Breast epithelium (tissue), 4 donors: ENCODE data around the gene KDM4B. TPM values are rescaled to one million over a fixed set of nuclear protein-coding genes. Genes with fewer than 3 reads are reported as not detected.

Experiments used
- DNase-seq, 2 donors: peaks; one replicate each; pipeline ENCODE4 v3.0.0-alpha.2; 2019; ENCODE audit warnings: low spot score in 2 of 2
- H3K27ac ChIP-seq, 2 donors: fragments of 200-600 bp; sonication (generic) in 1 of 2; one replicate each; pipeline ENCODE4 v1.5.1; 2016 to 2019; ENCODE audit warnings: mild to moderate bottlenecking in 1 of 2
- H3K27me3 ChIP-seq, 2 donors: fragments of 200-600 bp; sonication (generic) in 1 of 2; one replicate each; pipeline versions ENCODE4 v1.5.1 to v1.6.0; 2017 to 2019; ENCODE audit warnings: control low read depth in 1 of 2, mild to moderate bottlenecking in 1 of 2
- H3K36me3 ChIP-seq: fragments of 200-600 bp; one replicate; pipeline ENCODE4 v1.5.1; 2019
- H3K4me1 ChIP-seq, 2 donors: fragments of 200-600 bp; sonication (generic); one replicate each; pipeline ENCODE4 v1.5.1; 2016 to 2019; ENCODE audit warnings: control low read depth in 1 of 2
- H3K4me3 ChIP-seq, 3 donors: fragments of 200-600 bp; sonication (generic); 1 replicate in 2 of 3; 2 replicates in 1 of 3; pipeline ENCODE4 v1.5.1; 2016 to 2019; ENCODE audit warnings: mild to moderate bottlenecking in 3 of 3, moderate library complexity in 2 of 3
- H3K9me3 ChIP-seq, 2 donors: fragments of 200-600 bp; sonication (generic) in 1 of 2; one replicate each; pipeline ENCODE4 v1.5.1; 2016 to 2019; ENCODE audit warnings: control low read depth in 1 of 2
- CTCF ChIP-seq, 3 donors: fragments of 450-650 bp; IDR thresholded peaks; one replicate each; pipeline ENCODE4 v1.5.1; 2016 to 2017; ENCODE audit warnings: antibody characterized with exemption in 3 of 3, mild to moderate bottlenecking in 3 of 3, moderate library complexity in 3 of 3
- POLR2A ChIP-seq: fragments of 450-650 bp; IDR thresholded peaks from one replicate; pipeline ENCODE4 v1.6.1; 2016; ENCODE audit warnings: antibody characterized with exemption, mild to moderate bottlenecking, moderate library complexity
- POLR2AphosphoS5 ChIP-seq, 3 donors: sonication (generic); formaldehyde crosslinking; IDR thresholded peaks; one replicate each; pipeline ENCODE4 v1.6.1; 2017; ENCODE audit warnings: antibody characterized with exemption in 3 of 3
- intact Hi-C: fragments of 100-400 bp; cut with DNase I; formaldehyde crosslinking; loops from one replicate; pipeline ENCODE4 v1.15.1; 2023; ENCODE audit warnings: low total_unique reads
- total RNA-seq, 3 donors: library from RNA; depleted of rRNA; stranded (reverse); fragments of >200 nt; gene quantifications; one replicate each; pipeline ENCODE4 v1.1.0, GENCODE V29; 2016

The KDM4B gene
- total RNA-seq, 3 donors from 2014 or later, result 25.0 to 55.3 (median 40.3) TPM

- H3K36me3 ChIP-seq, result no peaks in the 10 kb centered on the region
- TF ChIP-seq POLR2A, result no peak
- no peak for TF ChIP-seq CTCF (IDR thresholded peaks at IDR 0.05)
- TF ChIP-seq POLR2AphosphoS5 (IDR thresholded peaks at IDR 0.05), result no peak
- H3K27me3 ChIP-seq, result no peaks in the 10 kb centered on the region
- H3K4me1 ChIP-seq, result no peaks in the 10 kb centered on the region
- peak in 1 of 2 donors; percentile 35 for DNase-seq
- H3K9me3 ChIP-seq, result no peaks in the 10 kb centered on the region
- no peak overlapping the region for H3K4me3 ChIP-seq
- H3K27ac ChIP-seq, result peak overlapping the region; percentile 55 to 84
- intact Hi-C loops, result no loop called here
These were observed 114.6 kb downstream of the KDM4B start for GRCh38 chr19:5083547-5083965.

- no peak overlapping the region for H3K4me3 ChIP-seq
- H3K4me1 ChIP-seq, result no peaks in the 10 kb centered on the region
- intact Hi-C loops, result no loop called here
- no peak overlapping the region for H3K27ac ChIP-seq
- no peaks in the 10 kb centered on the region for H3K36me3 ChIP-seq
- H3K27me3 ChIP-seq, result no peaks in the 10 kb centered on the region
- no peaks in the 10 kb centered on the region for H3K9me3 ChIP-seq
- no peak for TF ChIP-seq POLR2AphosphoS5 (IDR thresholded peaks at IDR 0.05)
- no peak for TF ChIP-seq CTCF (IDR thresholded peaks at IDR 0.05)
- no peak for TF ChIP-seq POLR2A
- DNase-seq, result no peak
These were observed 116.7 kb downstream of the KDM4B start for GRCh38 chr19:5085566-5085965.

- no peak for DNase-seq
- Histone ChIP-seq H3K4me3 (no peak overlapping the region), H3K9me3 (no peaks in the 10 kb centered on the region), H3K27ac (peak overlapping the region in 1 of 2 donors; percentile 1), H3K27me3 (no peaks in the 10 kb centered on the region), H3K4me1 (no peaks in the 10 kb centered on the region), H3K36me3 (no peaks in the 10 kb centered on the region)
- no peak for TF ChIP-seq CTCF (IDR thresholded peaks at IDR 0.05)
- TF ChIP-seq POLR2AphosphoS5 (IDR thresholded peaks at IDR 0.05), result no peak
- TF ChIP-seq POLR2A, result no peak
- intact Hi-C loops, result no loop called here
These were observed 117.3 kb downstream of the KDM4B start for GRCh38 chr19:5086230-5086629.

GRCh38 chr19:5086725-5087439 lies 118.0 kb downstream of the KDM4B start:
- H3K36me3 ChIP-seq, result no peaks in the 10 kb centered on the region
- H3K27me3 ChIP-seq, result no peaks in the 10 kb centered on the region
- DNase-seq, result no peak
- H3K4me1 ChIP-seq, result no peaks in the 10 kb centered on the region
- no peak overlapping the region for H3K4me3 ChIP-seq
- H3K27ac ChIP-seq, result peak overlapping the region in 1 of 2 donors; percentile 1
- H3K9me3 ChIP-seq, result no peaks in the 10 kb centered on the region
- intact Hi-C loops, result no loop called here
- no peak for TF ChIP-seq POLR2AphosphoS5 (IDR thresholded peaks at IDR 0.05)
- no peak for TF ChIP-seq CTCF (IDR thresholded peaks at IDR 0.05)
- TF ChIP-seq POLR2A, result no peak

- TF ChIP-seq POLR2AphosphoS5 (IDR thresholded peaks at IDR 0.05), result no peak
- TF ChIP-seq CTCF (IDR thresholded peaks at IDR 0.05), result no peak
- TF ChIP-seq POLR2A, result no peak
- no peaks in the 10 kb centered on the region for H3K36me3 ChIP-seq
- no peak overlapping the region for H3K27ac ChIP-seq
- H3K4me3 ChIP-seq, result no peak overlapping the region
- no peaks in the 10 kb centered on the region for H3K9me3 ChIP-seq
- peaks cover 0 to 6% of the 10 kb centered on the region in 2 donors for H3K4me1 ChIP-seq
- H3K27me3 ChIP-seq, result no peaks in the 10 kb centered on the region
- intact Hi-C loops, result no loop called here
- DNase-seq, result no peak
These were observed 120.4 kb downstream of the KDM4B start for GRCh38 chr19:5089283-5089682.
